Keratinocyte (primary cell): ENCODE results near the gene DIP2C. TPM values are rescaled to one million over a fixed set of nuclear protein-coding genes. Genes with fewer than 3 reads are reported as not detected.

ENCODE experiments used
- DNase-seq: peaks from one replicate; pipeline ENCODE4 v3.0.0-alpha.2; 2011; ENCODE audit warnings: low read depth, missing footprints, low spot score
- FAIRE-seq: peaks from 2 replicates; lab custom pipeline; 2011; peaks lifted over from hg19 to GRCh38; lab: Jason Lieb, UNC
- H2AFZ ChIP-seq: 2 replicates; pipeline ENCODE4 v1.6.0; 2012; ENCODE audit warnings: low read length, control low read depth, inconsistent platforms; ENCODE audit not compliant: control insufficient read depth
- H3K27ac ChIP-seq: 2 replicates; pipeline ENCODE4 v1.5.1; 2011; ENCODE audit warnings: low read length; ENCODE audit not compliant: control insufficient read depth, insufficient read depth
- H3K27me3 ChIP-seq: 3 replicates; pipeline ENCODE4 v1.6.0; 2011; ENCODE audit warnings: low read length; ENCODE audit not compliant: control insufficient read depth, insufficient read depth; ENCODE audit errors: extremely low read depth
- H3K36me3 ChIP-seq, 2 experiments: 2 replicates in 1 of 2; 3 replicates in 1 of 2; pipeline ENCODE4 v1.5.1; 2011; ENCODE audit warnings: low read length in 2 of 2, mild to moderate bottlenecking in 1 of 2; ENCODE audit not compliant: control insufficient read depth in 2 of 2, insufficient read depth in 2 of 2; ENCODE audit errors: extremely low read depth in 1 of 2
- H3K4me1 ChIP-seq: 3 replicates; pipeline ENCODE4 v1.5.1; 2011; ENCODE audit warnings: low read length; ENCODE audit not compliant: control insufficient read depth, insufficient read depth; ENCODE audit errors: extremely low read depth
- H3K4me2 ChIP-seq: 3 replicates; pipeline ENCODE4 v1.6.0; 2011; ENCODE audit warnings: low read depth, low read length; ENCODE audit not compliant: control insufficient read depth, insufficient read depth; ENCODE audit errors: extremely low read depth
- H3K4me3 ChIP-seq, 3 experiments: fragments of 200-600 bp in 1 of 3; sonication (generic) in 1 of 3; 2 replicates in 2 of 3; 3 replicates in 1 of 3; pipeline ENCODE4 v1.5.1; 2011 to 2016; ENCODE audit warnings: low read length in 3 of 3, mild to moderate bottlenecking in 3 of 3, control low read depth in 2 of 3, inconsistent platforms in 1 of 3, low read depth in 1 of 3, mixed read lengths in 1 of 3, mixed run types in 1 of 3, moderate library complexity in 1 of 3; ENCODE audit not compliant: control insufficient read depth in 2 of 3, insufficient read depth in 2 of 3; ENCODE audit errors: extremely low read depth in 1 of 3
- H3K79me2 ChIP-seq: 2 replicates; pipeline ENCODE4 v1.6.0; 2012; ENCODE audit warnings: low read length; ENCODE audit not compliant: control insufficient read depth, insufficient read depth
- H3K9ac ChIP-seq: 3 replicates; pipeline ENCODE4 v1.6.0; 2011; ENCODE audit warnings: low read length; ENCODE audit not compliant: control insufficient read depth, insufficient read depth; ENCODE audit errors: extremely low read depth
- H3K9me1 ChIP-seq: 3 replicates; pipeline ENCODE4 v1.6.0; 2011; ENCODE audit warnings: low read length; ENCODE audit not compliant: control insufficient read depth, insufficient read depth; ENCODE audit errors: extremely low read depth
- H3K9me3 ChIP-seq: 2 replicates; pipeline ENCODE4 v1.5.1; 2012; ENCODE audit warnings: low read depth, low read length; ENCODE audit not compliant: control insufficient read depth
- H4K20me1 ChIP-seq: 3 replicates; pipeline ENCODE4 v1.6.0; 2011; ENCODE audit warnings: low read length; ENCODE audit not compliant: control insufficient read depth, insufficient read depth; ENCODE audit errors: extremely low read depth
- EZH2 ChIP-seq: IDR thresholded peaks from one replicate; pipeline ENCODE4 v1.6.1; 2012; ENCODE audit warnings: inconsistent platforms, mild to moderate bottlenecking, low read length, moderate library complexity
- dilution Hi-C: fragments of 300-500 bp; cut with MboI; formaldehyde crosslinking; loops from one replicate; pipeline ENCODE4 v1.7.0; 2020; ENCODE audit warnings: low sequenced_read_pairs; ENCODE audit not compliant: extremely low pct_ligation_motif_present
- polyA plus RNA-seq, 5 experiments: library from polyadenylated mRNA; depleted of rRNA in 3 of 5; stranded (reverse) in 3 of 5; stranded (forward) in 1 of 5; unstranded in 1 of 5; fragments of >200 nt; gene quantifications; 1 replicate in 1 of 5; 2 replicates in 3 of 5; 3 replicates in 1 of 5; pipeline versions ENCODE4 v1.2.1 to v1.2.3, GENCODE V29; 2011 to 2012; ENCODE audit warnings: missing spikeins in 2 of 5, low read depth in 1 of 5, low replicate concordance in 1 of 5
- TF ChIP-seq, protein P1 (sequence below), 3 experiments: IDR thresholded peaks in 1 of 3; conservative IDR thresholded peaks in 1 of 3; optimal IDR thresholded peaks in 1 of 3; 2 replicates in 2 of 3; 3 replicates in 1 of 3; pipeline versions ENCODE3 to v1.5.1; 2011; ENCODE audit warnings: low read length in 3 of 3, mild to moderate bottlenecking in 3 of 3, moderate library complexity in 2 of 3, control low read depth in 1 of 3, inconsistent platforms in 1 of 3; ENCODE audit not compliant: insufficient read depth in 2 of 3; ENCODE audit errors: extremely low read depth in 1 of 3

Gene DIP2C
- polyA plus RNA-seq, 1 donor (not counting 4 experiments of a cell fraction or from before 2014, with no cell fraction given) = 1.3 TPM

DNA sequence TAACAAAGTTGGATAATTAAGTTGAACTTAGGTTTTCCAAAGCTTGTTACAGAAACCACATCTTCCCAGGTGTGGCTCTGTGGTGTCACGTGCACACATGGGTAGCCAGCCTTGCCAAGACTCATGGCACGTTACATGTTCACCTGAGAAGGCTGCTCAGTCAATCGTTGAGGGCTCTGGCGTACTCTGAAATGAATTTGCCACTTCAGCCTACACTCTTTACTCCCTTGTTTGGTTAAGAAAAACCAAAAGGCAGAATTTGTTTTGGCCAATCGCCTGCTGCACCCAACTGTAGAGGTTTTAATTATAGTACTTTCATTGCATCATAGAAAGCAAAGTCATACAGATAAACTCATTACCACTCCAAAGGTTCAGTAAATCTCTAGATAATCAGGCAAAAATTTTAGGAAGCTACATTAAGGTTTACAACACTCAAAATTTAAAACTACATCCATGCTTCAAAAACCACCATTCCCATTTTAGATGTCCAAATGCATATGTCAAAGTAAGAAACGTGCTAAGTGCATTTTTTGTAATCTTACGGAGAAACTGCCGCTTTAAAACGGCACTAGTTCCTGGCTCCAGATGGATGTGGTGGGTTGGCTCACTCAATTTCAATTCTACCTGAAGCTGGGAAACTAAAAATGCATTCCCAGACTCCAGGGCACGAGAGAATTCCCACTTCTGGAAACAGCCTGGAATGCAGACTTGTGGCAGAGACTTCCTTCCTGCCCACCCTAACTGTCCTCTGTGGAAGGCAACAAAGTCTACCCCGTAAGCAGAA lies 88.4 kb downstream of the DIP2C start:
- Histone ChIP-seq H4K20me1 (no peaks in the 10 kb centered on the region), H3K36me3 (peaks cover 0 to 1% of the 10 kb centered on the region in 2 experiments), H3K4me3 (no peak overlapping the region), H3K9ac (no peak overlapping the region), H2AFZ (no peak overlapping the region), H3K79me2 (no peaks in the 10 kb centered on the region), H3K27me3 (no peaks in the 10 kb centered on the region), H3K4me1 (no peaks in the 10 kb centered on the region), H3K9me1 (no peaks in the 10 kb centered on the region), H3K27ac (no peak overlapping the region), H3K4me2 (no peak overlapping the region), H3K9me3 (no peaks in the 10 kb centered on the region)
- dilution Hi-C loops = no loop called here
- no peak for TF ChIP-seq EZH2
- TF ChIP-seq, protein P1, sequence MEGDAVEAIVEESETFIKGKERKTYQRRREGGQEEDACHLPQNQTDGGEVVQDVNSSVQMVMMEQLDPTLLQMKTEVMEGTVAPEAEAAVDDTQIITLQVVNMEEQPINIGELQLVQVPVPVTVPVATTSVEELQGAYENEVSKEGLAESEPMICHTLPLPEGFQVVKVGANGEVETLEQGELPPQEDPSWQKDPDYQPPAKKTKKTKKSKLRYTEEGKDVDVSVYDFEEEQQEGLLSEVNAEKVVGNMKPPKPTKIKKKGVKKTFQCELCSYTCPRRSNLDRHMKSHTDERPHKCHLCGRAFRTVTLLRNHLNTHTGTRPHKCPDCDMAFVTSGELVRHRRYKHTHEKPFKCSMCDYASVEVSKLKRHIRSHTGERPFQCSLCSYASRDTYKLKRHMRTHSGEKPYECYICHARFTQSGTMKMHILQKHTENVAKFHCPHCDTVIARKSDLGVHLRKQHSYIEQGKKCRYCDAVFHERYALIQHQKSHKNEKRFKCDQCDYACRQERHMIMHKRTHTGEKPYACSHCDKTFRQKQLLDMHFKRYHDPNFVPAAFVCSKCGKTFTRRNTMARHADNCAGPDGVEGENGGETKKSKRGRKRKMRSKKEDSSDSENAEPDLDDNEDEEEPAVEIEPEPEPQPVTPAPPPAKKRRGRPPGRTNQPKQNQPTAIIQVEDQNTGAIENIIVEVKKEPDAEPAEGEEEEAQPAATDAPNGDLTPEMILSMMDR (optimal IDR thresholded peaks at IDR 0.05 in 1 of 3, IDR thresholded peaks at IDR 0.05 in 1 of 3, conservative IDR thresholded peaks at IDR 0.05 in 1 of 3; ENCODE audit: extremely low read depth in 1 of 3, insufficient read depth in 2 of 3, low read length in 3 of 3) = no peak
- FAIRE-seq (no peak), DNase-seq (no peak)

DNA sequence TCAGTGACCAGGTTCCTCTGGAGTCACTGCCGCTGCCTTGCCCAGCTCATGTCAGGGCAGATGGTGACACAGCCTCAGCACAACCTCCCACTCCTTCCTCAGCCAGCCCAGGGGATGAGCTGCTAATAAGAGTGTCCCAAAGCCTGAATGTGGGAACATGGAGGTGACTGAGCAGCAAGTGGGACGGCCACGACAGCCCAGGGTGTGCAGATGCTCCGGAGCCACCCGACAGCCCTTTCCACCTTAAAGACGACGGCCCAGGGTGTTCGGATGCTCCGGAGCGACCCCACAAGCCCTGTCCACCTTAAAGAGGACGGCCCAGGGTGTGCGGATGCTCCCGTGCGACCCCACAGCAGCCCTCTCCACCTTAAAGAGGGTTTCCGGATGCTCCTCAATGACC lies 89.2 kb downstream of the DIP2C start:
- Histone ChIP-seq H3K9me1 (no peaks in the 10 kb centered on the region), H3K9me3 (no peaks in the 10 kb centered on the region), H2AFZ (no peak overlapping the region), H3K4me2 (no peak overlapping the region), H3K9ac (no peak overlapping the region), H3K27me3 (no peaks in the 10 kb centered on the region), H3K79me2 (no peaks in the 10 kb centered on the region), H3K27ac (no peak overlapping the region), H3K4me1 (no peaks in the 10 kb centered on the region), H3K4me3 (no peak overlapping the region), H4K20me1 (no peaks in the 10 kb centered on the region), H3K36me3 (peaks cover 0 to 1% of the 10 kb centered on the region in 2 experiments)
- FAIRE-seq (no peak), DNase-seq (no peak)
- no peak for TF ChIP-seq EZH2
- TF ChIP-seq, protein P1 (optimal IDR thresholded peaks at IDR 0.05 in 1 of 3, IDR thresholded peaks at IDR 0.05 in 1 of 3, conservative IDR thresholded peaks at IDR 0.05 in 1 of 3; ENCODE audit: extremely low read depth in 1 of 3, insufficient read depth in 2 of 3, low read length in 3 of 3) = no peak
- dilution Hi-C loops = no loop called here
